Neural cell (in vitro differentiated cells): ENCODE results near the gene GGTLC1.

Experiments used
- CTCF ChIP-seq: fragments of 450-650 bp; IDR thresholded peaks from 2 replicates; pipeline ENCODE4 v1.5.1; 2014; ENCODE audit warnings: antibody characterized with exemption, mild to moderate bottlenecking, moderate library complexity; ENCODE audit not compliant: poor library complexity, severe bottlenecking
- EZH2 ChIP-seq: fragments of 200-600, 300-800 bp; shearing (Covaris generic), sonication (generic); IDR thresholded peaks from 2 replicates; pipeline ENCODE4 v1.6.1; 2014; ENCODE audit warnings: antibody characterized with exemption, low read length, borderline replicate concordance, mild to moderate bottlenecking; ENCODE audit not compliant: insufficient read depth, poor library complexity, severe bottlenecking
- MXI1 ChIP-seq: fragments of 450-650 bp; conservative IDR thresholded peaks from 2 replicates; pipeline ENCODE4 v1.6.1; 2014; ENCODE audit warnings: antibody characterized with exemption, mild to moderate bottlenecking; ENCODE audit not compliant: poor library complexity, severe bottlenecking
- POLR2AphosphoS5 ChIP-seq: IDR thresholded peaks from 2 replicates; pipeline ENCODE4 v1.6.1; 2012
- RAD21 ChIP-seq: fragments of 450-650 bp; conservative IDR thresholded peaks from 2 replicates; pipeline ENCODE4 v1.6.1; 2014; ENCODE audit warnings: antibody characterized with exemption, mild to moderate bottlenecking, moderate library complexity
- REST ChIP-seq: IDR thresholded peaks from 2 replicates; pipeline ENCODE4 v1.6.1; 2012; ENCODE audit warnings: borderline replicate concordance
- SMC3 ChIP-seq: fragments of 450-650 bp; conservative IDR thresholded peaks from 2 replicates; pipeline ENCODE4 v1.6.1; 2014; ENCODE audit warnings: antibody characterized with exemption, mild to moderate bottlenecking, moderate library complexity; ENCODE audit not compliant: poor library complexity
- TAF1 ChIP-seq: IDR thresholded peaks from 2 replicates; pipeline ENCODE4 v1.6.1; 2012; ENCODE audit warnings: low read depth

GRCh38 chr20:24022621-24023180 is 34.1 kb upstream of the GGTLC1 start:
- TF ChIP-seq SMC3 (no peak), POLR2AphosphoS5 (no peak), REST (no peak), CTCF (no peak), TAF1 (no peak), RAD21 (no peak), MXI1 (no peak), EZH2 (no peak)
